HG03520 (cell line): ENCODE measurements around the gene ATG16L2.
"Not testable (repeated sequence)": the region's sequence is repeated elsewhere in the genome, so short reads cannot be mapped to it uniquely, and the experiment has no call there.

Experiments used
- ATAC-seq: cut with Tn5 transposase; IDR thresholded peaks from one replicate; pipeline ENCODE4 v1.9.1; 2021; ENCODE audit warnings: mild to moderate bottlenecking, moderate library complexity; ENCODE audit not compliant: unreplicated experiment

ATG16L2 gene

GRCh38 chr11:72793425-72794367, 20.5 kb upstream of the ATG16L2 start, which contains the start of gene STARD10:
TSS of gene STARD10 (minus strand) at chr11:72794047. CDS start at chr11:72781181, 12,866 bp downstream.
- peak; percentile 83 for ATAC-seq

GRCh38 chr11:72798361-72798760, 15.8 kb upstream of the ATG16L2 start:
- no peak for ATAC-seq

- no peak for ATAC-seq
Measured at GRCh38 chr11:72799441-72799840, 14.8 kb upstream of the ATG16L2 start.

- no peak for ATAC-seq
Measured at GRCh38 chr11:72802822-72803221, 11.4 kb upstream of the ATG16L2 start.

- ATAC-seq, result no peak
Measured at GRCh38 chr11:72805216-72805615, 9.0 kb upstream of the ATG16L2 start.

GRCh38 chr11:72806378-72806777, 7.8 kb upstream of the ATG16L2 start:
- not testable (repeated sequence) for ATAC-seq

- ATAC-seq, result no peak
Measured at GRCh38 chr11:72807021-72807693, 7.1 kb upstream of the ATG16L2 start.

- no peak for ATAC-seq
Measured at GRCh38 chr11:72807792-72808191, 6.4 kb upstream of the ATG16L2 start.

- ATAC-seq, result no peak
Measured at GRCh38 chr11:72808331-72808798, 5.8 kb upstream of the ATG16L2 start.

- ATAC-seq, result not testable (repeated sequence)
Measured at GRCh38 chr11:72811686-72812085, 2.5 kb upstream of the ATG16L2 start.

- no peak for ATAC-seq
Measured at GRCh38 chr11:72812604-72812966, 1.6 kb upstream of the ATG16L2 start.

- no peak for ATAC-seq
Measured at GRCh38 chr11:72812967-72813739, 1.1 kb upstream of the ATG16L2 start.

- ATAC-seq, result peak; percentile 37
Measured at GRCh38 chr11:72813740-72814285, 398 bp upstream of the ATG16L2 start.

- ATAC-seq, result no peak
Measured at GRCh38 chr11:72815110-72815618, 953 bp downstream of the ATG16L2 start.

- no peak for ATAC-seq
Measured at GRCh38 chr11:72816404-72816990, 2.3 kb downstream of the ATG16L2 start.

- ATAC-seq, result no peak
Measured at GRCh38 chr11:72817966-72818365, 3.8 kb downstream of the ATG16L2 start.

- no peak for ATAC-seq
Measured at GRCh38 chr11:72818971-72819370, 4.8 kb downstream of the ATG16L2 start.

GRCh38 chr11:72820439-72821139, 6.4 kb downstream of the ATG16L2 start:
- no peak for ATAC-seq

- no peak for ATAC-seq
Measured at GRCh38 chr11:72821221-72821919, 7.2 kb downstream of the ATG16L2 start.
